ENCODE results near the gene PCYOX1L.
"Not testable (repeated sequence)": the region's sequence is repeated elsewhere in the genome, so short reads cannot be mapped to it uniquely, and the experiment has no call there.

The PCYOX1L gene

GRCh38 chr5:149389552-149390495 lies 32.0 kb downstream of the PCYOX1L start:
- no peak for DNase-seq

GRCh38 chr5:149391076-149391475 lies 33.2 kb downstream of the PCYOX1L start:
- not testable (repeated sequence) for DNase-seq

GRCh38 chr5:149391524-149391923 lies 33.7 kb downstream of the PCYOX1L start:
- no peak for DNase-seq

- DNase-seq, result no peak
Measured at GRCh38 chr5:149392718-149393117, 34.9 kb downstream of the PCYOX1L start.

- not testable (repeated sequence) for DNase-seq
Measured at GRCh38 chr5:149394996-149395395, 37.1 kb downstream of the PCYOX1L start.

GRCh38 chr5:149397530-149397929 lies 39.7 kb downstream of the PCYOX1L start:
- DNase-seq, result no peak

- DNase-seq, result not testable (repeated sequence)
Measured at GRCh38 chr5:149398747-149399266, 41.0 kb downstream of the PCYOX1L start.

- DNase-seq, result no peak
Measured at GRCh38 chr5:149399775-149400174, 41.9 kb downstream of the PCYOX1L start.

GRCh38 chr5:149400304-149400703 lies 42.5 kb downstream of the PCYOX1L start:
- no peak for DNase-seq

- no peak for DNase-seq
Measured at GRCh38 chr5:149401051-149401450, 43.2 kb downstream of the PCYOX1L start.

- DNase-seq, result no peak
Measured at GRCh38 chr5:149402291-149402690, 44.4 kb downstream of the PCYOX1L start.

- no peak for DNase-seq
Measured at GRCh38 chr5:149403923-149404745, 46.3 kb downstream of the PCYOX1L start.

GRCh38 chr5:149404746-149405549 lies 47.1 kb downstream of the PCYOX1L start:
- no peak for DNase-seq

GRCh38 chr5:149405550-149406202 lies 47.8 kb downstream of the PCYOX1L start:
- no peak for DNase-seq

GRCh38 chr5:149406203-149406978 lies 48.5 kb downstream of the PCYOX1L start:
- no peak for DNase-seq

GRCh38 chr5:149406979-149407306 lies 49.1 kb downstream of the PCYOX1L start:
- DNase-seq, result no peak

- no peak for DNase-seq
Measured at GRCh38 chr5:149407323-149408251, 49.7 kb downstream of the PCYOX1L start.

- DNase-seq, result no peak
Measured at GRCh38 chr5:149408252-149409099, 50.6 kb downstream of the PCYOX1L start.

GRCh38 chr5:149409268-149409948 lies 51.6 kb downstream of the PCYOX1L start:
- DNase-seq, result no peak
